ENCODE results near the gene SEMA4F.

DNA sequence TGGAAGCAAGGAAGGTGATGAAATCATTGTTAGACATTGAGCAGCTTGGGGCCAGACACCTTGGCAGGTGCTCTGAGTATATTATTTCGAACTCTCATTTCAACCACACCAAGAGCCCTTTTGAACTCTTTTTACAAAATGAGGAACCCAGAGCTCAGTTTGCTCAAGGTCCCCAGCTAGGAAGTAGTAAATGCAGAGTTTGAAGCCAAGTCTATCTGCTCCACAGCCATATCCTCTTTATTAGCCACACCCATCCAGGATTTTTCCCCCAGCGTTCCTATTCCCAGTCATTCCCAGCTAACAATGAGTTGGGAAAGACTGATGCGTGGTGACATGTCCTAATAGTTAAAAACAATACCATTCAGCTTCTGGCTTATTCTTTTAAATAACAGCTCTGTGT lies 40.2 kb downstream of the SEMA4F start:
- TF ChIP-seq, protein P1, sequence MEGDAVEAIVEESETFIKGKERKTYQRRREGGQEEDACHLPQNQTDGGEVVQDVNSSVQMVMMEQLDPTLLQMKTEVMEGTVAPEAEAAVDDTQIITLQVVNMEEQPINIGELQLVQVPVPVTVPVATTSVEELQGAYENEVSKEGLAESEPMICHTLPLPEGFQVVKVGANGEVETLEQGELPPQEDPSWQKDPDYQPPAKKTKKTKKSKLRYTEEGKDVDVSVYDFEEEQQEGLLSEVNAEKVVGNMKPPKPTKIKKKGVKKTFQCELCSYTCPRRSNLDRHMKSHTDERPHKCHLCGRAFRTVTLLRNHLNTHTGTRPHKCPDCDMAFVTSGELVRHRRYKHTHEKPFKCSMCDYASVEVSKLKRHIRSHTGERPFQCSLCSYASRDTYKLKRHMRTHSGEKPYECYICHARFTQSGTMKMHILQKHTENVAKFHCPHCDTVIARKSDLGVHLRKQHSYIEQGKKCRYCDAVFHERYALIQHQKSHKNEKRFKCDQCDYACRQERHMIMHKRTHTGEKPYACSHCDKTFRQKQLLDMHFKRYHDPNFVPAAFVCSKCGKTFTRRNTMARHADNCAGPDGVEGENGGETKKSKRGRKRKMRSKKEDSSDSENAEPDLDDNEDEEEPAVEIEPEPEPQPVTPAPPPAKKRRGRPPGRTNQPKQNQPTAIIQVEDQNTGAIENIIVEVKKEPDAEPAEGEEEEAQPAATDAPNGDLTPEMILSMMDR (IDR thresholded peaks at IDR 0.05; ENCODE audit: insufficient read depth, low read length), result no peak
- no peak for TF ChIP-seq POLR2AphosphoS5 (IDR thresholded peaks at IDR 0.05; ENCODE audit: low read depth)
- TF ChIP-seq, protein P2, sequence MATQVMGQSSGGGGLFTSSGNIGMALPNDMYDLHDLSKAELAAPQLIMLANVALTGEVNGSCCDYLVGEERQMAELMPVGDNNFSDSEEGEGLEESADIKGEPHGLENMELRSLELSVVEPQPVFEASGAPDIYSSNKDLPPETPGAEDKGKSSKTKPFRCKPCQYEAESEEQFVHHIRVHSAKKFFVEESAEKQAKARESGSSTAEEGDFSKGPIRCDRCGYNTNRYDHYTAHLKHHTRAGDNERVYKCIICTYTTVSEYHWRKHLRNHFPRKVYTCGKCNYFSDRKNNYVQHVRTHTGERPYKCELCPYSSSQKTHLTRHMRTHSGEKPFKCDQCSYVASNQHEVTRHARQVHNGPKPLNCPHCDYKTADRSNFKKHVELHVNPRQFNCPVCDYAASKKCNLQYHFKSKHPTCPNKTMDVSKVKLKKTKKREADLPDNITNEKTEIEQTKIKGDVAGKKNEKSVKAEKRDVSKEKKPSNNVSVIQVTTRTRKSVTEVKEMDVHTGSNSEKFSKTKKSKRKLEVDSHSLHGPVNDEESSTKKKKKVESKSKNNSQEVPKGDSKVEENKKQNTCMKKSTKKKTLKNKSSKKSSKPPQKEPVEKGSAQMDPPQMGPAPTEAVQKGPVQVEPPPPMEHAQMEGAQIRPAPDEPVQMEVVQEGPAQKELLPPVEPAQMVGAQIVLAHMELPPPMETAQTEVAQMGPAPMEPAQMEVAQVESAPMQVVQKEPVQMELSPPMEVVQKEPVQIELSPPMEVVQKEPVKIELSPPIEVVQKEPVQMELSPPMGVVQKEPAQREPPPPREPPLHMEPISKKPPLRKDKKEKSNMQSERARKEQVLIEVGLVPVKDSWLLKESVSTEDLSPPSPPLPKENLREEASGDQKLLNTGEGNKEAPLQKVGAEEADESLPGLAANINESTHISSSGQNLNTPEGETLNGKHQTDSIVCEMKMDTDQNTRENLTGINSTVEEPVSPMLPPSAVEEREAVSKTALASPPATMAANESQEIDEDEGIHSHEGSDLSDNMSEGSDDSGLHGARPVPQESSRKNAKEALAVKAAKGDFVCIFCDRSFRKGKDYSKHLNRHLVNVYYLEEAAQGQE (IDR thresholded peaks at IDR 0.05; ENCODE audit: insufficient replicate concordance, low read depth), result no peak
